Limb (tissue), 2 donors: ENCODE results near the gene DNMT3A.
"Not testable (repeated sequence)": the region's sequence is repeated elsewhere in the genome, so short reads cannot be mapped to it uniquely, and the experiment has no call there.

Experiments used
- DNase-seq, 2 donors: peaks; one replicate each; pipeline ENCODE4 v3.0.0-alpha.2; 2016; ENCODE audit errors: extremely low spot score in 2 of 2

The DNMT3A gene

GRCh38 chr2:25285265-25286024 is 56.3 kb downstream of the DNMT3A start:
- no peak for DNase-seq

GRCh38 chr2:25284756-25285155 is 57.0 kb downstream of the DNMT3A start:
- DNase-seq = no peak

GRCh38 chr2:25283921-25284320 is 57.8 kb downstream of the DNMT3A start:
- no peak for DNase-seq

- no peak for DNase-seq
These were observed 59.8 kb downstream of the DNMT3A start for GRCh38 chr2:25281941-25282340.

GRCh38 chr2:25281522-25281921 is 60.2 kb downstream of the DNMT3A start:
- DNase-seq = no peak

- DNase-seq = no peak
These were observed 61.6 kb downstream of the DNMT3A start for GRCh38 chr2:25280051-25280687.

GRCh38 chr2:25279091-25279651 is 62.6 kb downstream of the DNMT3A start:
- DNase-seq = no peak

- peak in 1 of 2 donors; percentile 88 for DNase-seq
These were observed 64.9 kb downstream of the DNMT3A start for GRCh38 chr2:25276569-25277465.

- DNase-seq = no peak
These were observed 66.2 kb downstream of the DNMT3A start for GRCh38 chr2:25275575-25275965.

- DNase-seq = no peak
These were observed 66.7 kb downstream of the DNMT3A start for GRCh38 chr2:25274868-25275574.

- no peak for DNase-seq
These were observed 67.7 kb downstream of the DNMT3A start for GRCh38 chr2:25273985-25274535.

- not testable (repeated sequence) for DNase-seq
These were observed 69.0 kb downstream of the DNMT3A start for GRCh38 chr2:25272705-25273104.

- no peak for DNase-seq
These were observed 71.7 kb downstream of the DNMT3A start for GRCh38 chr2:25270061-25270460.

- no peak for DNase-seq
These were observed 72.5 kb downstream of the DNMT3A start for GRCh38 chr2:25269233-25269632.

GRCh38 chr2:25268139-25268538 is 73.6 kb downstream of the DNMT3A start:
- no peak for DNase-seq

GRCh38 chr2:25266399-25266798 is 75.3 kb downstream of the DNMT3A start:
- no peak for DNase-seq

GRCh38 chr2:25265802-25266201 is 75.9 kb downstream of the DNMT3A start:
- DNase-seq = no peak

GRCh38 chr2:25265001-25265400 is 76.7 kb downstream of the DNMT3A start:
- no peak for DNase-seq

- no peak for DNase-seq
These were observed 79.4 kb downstream of the DNMT3A start for GRCh38 chr2:25262288-25262687.

- no peak for DNase-seq
These were observed 82.0 kb downstream of the DNMT3A start for GRCh38 chr2:25259737-25260124.
